Measurements from ENCODE around the gene ZNF8.

GRCh38 chr19:58346961-58347929 lies 68.5 kb downstream of the ZNF8 start:
- no peak for TF ChIP-seq EZH2 (IDR thresholded peaks at IDR 0.05; ENCODE audit: low read length, missing control alignments)
- no peak for TF ChIP-seq CTCF (conservative IDR thresholded peaks at IDR 0.05 in 1 of 2, IDR thresholded peaks at IDR 0.05 in 1 of 2; ENCODE audit: low read depth in 1 of 2, low read length in 2 of 2)
